Anterior cingulate cortex (tissue), 58 donors: ENCODE measurements around the gene DDI1.

Experiments
- DNase-seq, 58 donors: peaks; one replicate each; lab custom pipeline; 2025; lab: John Stamatoyannopoulos, UW

DDI1 gene

DNA sequence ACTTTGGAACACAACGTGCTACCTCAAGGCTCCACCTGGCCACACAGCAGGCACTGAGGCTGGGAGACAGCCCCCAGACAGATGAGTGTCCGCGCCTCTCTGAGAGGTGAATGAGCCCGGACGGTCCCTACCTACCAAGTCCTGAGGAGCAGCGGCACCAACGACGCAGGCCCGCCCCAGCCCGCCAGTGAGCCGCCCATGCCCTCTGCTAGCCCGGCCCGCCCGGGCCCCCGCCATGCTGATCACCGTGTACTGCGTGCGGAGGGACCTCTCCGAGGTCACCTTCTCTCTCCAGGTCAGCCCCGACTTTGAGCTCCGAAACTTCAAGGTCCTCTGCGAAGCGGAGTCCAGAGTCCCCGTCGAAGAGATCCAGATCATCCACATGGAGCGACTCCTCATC is at the start of gene DDI1:
Gene DDI1 (plus strand): TSS at position 53 of the 400 bp plus-strand sequence. CDS start 183 bp downstream, at position 236.
- DNase-seq = no peak

DNA sequence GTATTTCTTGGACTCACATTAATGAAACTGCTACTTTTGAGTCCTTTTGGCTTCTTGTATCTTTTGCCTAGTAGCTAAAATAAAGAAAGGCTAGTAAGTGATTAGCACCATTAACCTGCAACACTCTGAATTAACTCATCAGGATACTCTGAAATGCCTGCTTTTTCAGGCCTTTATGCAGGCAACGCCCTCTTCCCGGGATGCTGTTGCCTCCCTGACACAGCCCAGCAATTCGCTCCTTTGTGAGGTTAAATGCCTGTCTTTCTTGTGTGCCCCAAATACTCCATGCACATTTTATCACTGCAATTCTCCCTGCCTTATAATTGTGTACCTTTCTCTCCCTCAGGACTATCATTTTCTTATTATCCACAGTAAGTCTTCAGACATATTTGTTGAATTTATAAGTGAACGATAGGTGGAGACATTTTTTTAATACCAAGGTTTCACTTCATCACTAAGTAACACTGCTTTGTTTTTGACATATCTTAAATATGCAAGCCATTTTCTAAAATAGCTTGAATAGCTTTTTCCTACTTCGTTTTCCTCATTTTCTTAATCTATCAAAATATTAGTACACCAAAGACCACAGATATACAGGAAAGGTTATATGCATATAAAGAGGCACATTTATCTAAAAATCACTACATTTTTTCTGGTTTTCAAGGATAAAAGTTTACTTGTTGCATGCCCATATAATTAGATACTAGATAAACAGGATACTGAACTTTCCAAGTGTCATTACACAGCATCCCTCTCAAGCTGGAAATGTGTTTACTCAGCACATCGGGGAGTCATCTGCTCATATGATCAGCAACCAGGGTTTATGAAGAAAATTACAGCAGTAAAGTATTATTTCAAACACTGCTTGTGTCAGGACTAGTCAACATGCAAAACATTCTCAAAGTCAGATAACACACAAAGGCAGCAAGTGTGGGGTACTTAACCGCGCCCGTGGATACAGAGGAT is 48.5 kb upstream of the DDI1 start:
- no peak for DNase-seq

DNA sequence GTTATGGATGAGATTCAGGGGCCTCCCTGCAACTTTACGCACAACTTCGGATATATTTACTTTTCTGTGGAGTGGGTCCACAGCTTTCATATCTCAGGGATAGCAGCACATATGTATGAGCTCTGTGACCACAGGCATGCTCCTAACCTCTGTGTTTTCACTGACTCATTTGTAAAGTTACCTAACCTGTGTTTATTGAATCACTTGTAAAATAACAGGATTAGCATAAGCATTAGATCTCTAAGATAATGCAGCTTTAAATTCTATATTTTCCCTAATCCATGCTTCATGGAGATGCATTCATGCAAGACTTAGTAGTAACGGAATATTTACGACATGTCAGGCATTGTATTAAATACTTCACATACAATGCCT is 47.9 kb upstream of the DDI1 start:
- no peak for DNase-seq

DNA sequence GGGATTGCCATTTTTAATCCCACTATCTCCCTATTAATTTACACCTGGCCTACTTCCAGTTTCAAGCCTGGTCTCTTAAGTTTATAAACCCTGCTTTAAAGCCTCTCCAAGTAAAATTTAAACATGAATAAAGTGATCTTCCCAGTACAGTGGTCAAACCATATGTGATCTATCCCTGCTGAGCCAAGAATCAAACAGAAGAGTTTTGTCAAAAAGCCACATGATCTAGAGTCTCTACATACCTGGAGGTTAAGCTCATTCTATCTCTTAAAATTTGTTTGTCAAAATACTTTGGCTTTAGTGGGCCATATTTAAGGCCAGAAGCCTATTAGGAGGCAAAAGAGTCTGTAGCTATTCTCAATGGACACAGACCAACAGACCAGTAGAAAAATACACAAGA is 42.9 kb upstream of the DDI1 start:
- DNase-seq = no peak

- no peak for DNase-seq
Observed at GRCh38 chr11:103994094-103994493, 42.3 kb upstream of the DDI1 start.

DNA sequence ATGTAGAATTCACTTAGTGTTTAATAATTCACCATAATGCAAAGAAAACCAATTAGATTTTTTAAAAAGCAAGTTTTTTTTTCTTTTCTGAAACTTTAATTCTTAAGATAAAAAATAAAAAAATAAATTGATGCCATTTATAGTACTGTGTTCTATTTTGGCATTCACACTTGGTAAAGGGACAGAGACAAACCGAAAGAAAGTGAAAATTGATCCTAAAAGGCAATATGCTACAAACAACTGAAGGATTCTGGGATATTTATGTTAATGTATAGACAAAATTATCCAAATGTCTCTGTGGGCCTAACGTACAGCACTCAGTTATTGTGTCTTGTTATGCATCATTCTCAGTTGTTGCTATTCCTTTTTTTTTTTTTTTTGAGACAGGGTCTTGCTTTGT is 41.9 kb upstream of the DDI1 start:
- DNase-seq = no peak

DNA sequence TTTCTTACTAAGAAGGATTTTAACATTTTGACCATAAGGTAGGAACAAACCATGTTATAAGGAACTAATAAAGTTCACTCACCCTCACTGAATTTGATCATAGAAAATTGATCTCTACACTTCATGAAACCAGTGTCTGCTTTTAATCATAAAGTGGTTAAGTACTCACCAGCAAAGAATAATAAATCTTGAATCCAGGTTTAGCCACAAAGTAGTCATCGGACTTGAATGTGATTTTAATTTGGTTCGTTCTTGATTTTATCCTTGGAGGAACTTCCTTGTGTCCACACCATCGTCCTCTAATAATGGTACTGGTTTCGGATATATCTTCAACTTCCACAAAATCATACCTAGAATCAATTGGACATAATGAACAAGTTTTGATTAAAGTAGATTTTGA is 40.5 kb upstream of the DDI1 start:
- DNase-seq = no peak

DNA sequence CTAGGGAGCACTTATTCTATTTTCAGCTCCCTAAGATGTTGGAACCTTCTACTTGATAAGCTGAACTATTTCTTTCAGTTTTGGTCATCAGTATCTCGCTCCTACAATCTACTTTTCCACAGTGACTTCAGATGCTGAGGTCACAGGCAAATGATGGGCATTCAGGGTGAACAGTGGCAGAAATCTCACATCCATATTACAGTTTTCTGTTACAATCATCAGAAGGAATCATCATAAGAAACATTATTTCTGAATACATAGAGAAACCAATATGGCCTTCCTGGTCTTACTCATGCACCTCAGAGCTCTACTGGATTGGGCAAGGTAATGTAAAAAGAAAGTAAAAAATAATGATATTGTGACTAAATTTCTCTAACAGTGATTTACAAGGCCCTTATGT is 39.4 kb upstream of the DDI1 start:
- no peak for DNase-seq

DNA sequence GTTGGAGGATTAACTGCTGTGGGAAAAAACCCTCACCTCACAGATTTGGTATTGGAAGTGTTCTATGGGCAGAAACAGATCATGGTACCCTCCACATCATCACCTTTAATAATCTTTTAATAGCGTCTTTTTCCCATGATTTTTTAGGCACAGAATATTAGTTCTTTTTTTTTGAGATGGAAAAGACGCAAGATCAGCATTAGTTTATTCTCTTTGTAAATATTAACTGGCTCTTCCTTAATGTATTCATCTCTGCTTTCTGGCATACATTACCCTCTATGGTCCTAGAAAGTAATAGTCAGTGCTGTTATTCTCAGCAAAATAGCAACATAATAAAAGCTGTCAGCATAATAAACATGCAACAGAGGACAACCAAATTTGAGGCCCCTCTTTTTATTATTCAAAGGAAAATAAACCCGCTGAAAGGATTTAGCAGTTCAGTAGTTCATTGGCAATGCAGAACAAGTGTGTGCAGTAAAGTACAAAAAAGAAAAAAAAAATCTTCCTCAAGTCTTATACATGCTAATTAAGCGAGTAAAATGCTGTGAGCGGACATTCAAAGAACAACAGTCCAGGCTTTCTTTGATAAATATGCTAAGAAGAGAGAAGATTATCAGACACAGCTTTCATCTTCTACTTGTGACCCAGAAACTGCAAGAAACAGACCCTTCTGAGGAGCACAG is 37.5 kb upstream of the DDI1 start:
- DNase-seq = no peak

DNA sequence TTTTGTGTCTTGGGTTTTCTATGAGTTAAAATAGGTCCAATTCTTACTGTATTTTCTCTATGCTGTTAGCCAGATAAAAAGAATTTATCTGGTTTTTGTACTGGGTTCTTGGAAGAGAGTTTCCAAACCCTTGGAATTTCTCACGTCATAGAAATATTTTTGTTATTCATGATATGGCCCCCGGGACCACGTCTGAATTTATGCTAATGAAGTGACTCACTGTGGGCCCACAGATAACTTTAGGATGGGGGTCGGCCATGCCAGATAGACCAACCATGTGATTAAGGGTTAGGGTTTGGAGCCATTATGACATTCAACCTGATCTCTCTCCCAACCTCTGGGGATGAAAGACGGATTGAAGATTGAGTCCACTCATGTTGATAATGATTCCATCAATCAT is 35.6 kb upstream of the DDI1 start:
- DNase-seq = no peak

GRCh38 chr11:104001561-104002056 is 34.8 kb upstream of the DDI1 start:
- DNase-seq = no peak

- DNase-seq = no peak
Observed at GRCh38 chr11:104003491-104003890, 32.9 kb upstream of the DDI1 start.

DNA sequence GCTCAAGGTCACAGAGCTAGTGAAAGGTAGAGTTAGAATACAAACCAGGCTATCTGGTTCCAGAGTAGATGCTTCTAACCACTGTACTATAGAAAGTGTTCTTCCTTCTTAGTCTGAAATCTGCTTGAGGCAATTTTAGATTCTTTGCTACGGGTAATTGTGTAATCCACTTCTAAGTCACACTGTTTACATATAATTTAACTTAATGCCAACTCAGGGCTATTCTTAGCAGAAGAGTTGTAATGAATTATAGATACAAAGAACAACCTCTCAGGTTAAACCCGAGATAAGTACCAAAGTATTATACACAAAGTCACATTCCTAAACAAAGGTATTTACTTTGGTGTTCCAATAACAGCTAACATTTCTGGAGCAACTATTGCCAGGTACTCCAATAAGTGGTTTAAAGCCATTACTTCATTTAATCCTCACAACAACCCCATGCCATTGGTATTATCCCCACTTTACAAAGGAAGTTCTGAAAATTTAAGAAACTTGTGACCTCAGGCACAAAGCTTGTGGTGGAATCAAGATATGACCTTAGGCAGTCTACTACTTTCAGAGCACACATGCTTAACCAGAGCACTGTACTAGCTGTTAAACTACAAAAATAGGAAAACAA is 31.1 kb upstream of the DDI1 start:
- DNase-seq = no peak

DNA sequence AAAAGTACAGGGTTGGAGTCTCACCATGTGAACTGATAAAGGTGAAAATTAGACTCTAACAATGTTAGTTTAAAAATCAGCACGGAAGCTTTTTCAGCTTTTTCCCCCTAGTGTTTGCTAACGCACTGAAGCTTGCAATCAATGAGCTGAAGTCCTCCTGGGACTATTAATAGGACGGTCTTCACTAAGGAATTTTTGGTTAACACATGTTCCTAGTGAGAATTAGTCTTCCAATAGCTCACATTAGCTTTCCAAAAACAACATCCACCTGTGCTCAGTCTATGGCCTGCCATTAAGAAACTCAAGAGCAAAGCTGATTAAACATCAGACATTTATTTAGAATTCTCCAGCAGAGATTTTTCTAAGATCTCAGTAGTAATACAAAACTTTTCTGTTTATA is 26.7 kb upstream of the DDI1 start:
- DNase-seq = no peak

GRCh38 chr11:104011044-104011443 is 25.4 kb upstream of the DDI1 start:
- DNase-seq = no peak

GRCh38 chr11:104015649-104016415 is 20.6 kb upstream of the DDI1 start:
- no peak for DNase-seq

DNA sequence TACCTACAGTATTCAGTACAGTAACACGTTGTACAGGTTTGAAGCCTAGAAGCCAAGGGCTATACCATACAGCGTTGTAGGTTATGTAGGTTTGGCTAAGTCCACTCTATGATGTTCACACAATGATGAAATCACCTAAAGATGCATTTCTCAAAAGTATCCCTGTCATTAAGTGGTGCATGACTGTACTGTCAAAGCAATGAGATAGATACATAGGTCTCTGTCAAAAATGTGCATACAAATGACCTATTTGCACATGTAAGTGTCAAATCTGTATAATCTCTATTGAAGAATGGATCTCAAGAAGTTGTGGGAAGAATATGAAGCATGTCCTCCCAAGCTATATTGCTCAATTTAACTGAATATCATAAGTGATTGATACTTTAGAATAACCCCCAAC is 11.9 kb upstream of the DDI1 start:
- DNase-seq = no peak

GRCh38 chr11:104028476-104029263 is 7.8 kb upstream of the DDI1 start:
- no peak for DNase-seq

DNA sequence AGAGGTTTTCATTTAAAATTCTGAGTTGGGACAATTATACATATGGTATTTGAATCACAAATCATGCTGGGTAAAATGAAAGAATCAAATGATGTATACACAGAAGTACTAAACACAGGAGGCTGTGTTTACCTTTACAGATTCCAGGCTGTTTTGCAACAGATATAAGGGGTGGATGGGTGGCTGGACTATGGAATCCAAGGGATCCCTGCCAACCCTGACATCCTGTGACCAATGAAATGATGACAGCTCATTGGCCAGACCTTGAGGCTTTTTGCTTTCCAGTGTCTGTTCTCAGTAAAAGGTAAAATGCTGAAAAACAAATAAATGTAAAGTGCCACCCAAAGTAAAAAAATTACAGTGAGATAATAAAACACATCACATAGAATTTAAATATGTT is 3.3 kb upstream of the DDI1 start:
- DNase-seq = no peak

GRCh38 chr11:104033561-104033960 is 2.9 kb upstream of the DDI1 start:
- DNase-seq = no peak
